A673 (cell line): Measurements from ENCODE around the gene ADGRA1. TPM values are rescaled to one million over a fixed set of nuclear protein-coding genes. Genes with fewer than 3 reads are reported as not detected.

Experiments used
- BruUV-seq: library from RNA; stranded (reverse); fragments of 400-500 nt; replicated peaks from 2 replicates; lab custom pipeline; 2021; lab: Mats Ljungman, UMichigan
- CTCF ChIA-PET: fragments of 300-600 bp; sonication (Branson Sonifier 250); formaldehyde crosslinking; loops from one replicate; lab custom pipeline; 2022; ENCODE audit warnings: antibody characterized with exemption; lab: Charles Lee
- POLR2A ChIA-PET: fragments of 300-600 bp; sonication (Branson Sonifier 250); formaldehyde crosslinking; loops from one replicate; lab custom pipeline; 2022; ENCODE audit warnings: antibody characterized with exemption; ENCODE audit not compliant: low non-redundant PET; lab: Charles Lee
- DNase-seq: peaks from one replicate; pipeline ENCODE4 v3.0.0-alpha.2; 2015; ENCODE audit warnings: low spot score
- H3K27ac ChIP-seq: fragments of 200-600 bp; sonication (generic); 2 replicates; pipeline ENCODE4 v1.5.1; 2016; ENCODE audit warnings: mixed run types, low read depth, mild to moderate bottlenecking, mixed read lengths, antibody characterized with exemption, low read length; ENCODE audit not compliant: poor library complexity, severe bottlenecking
- H3K27me3 ChIP-seq: fragments of 200-600 bp; sonication (generic); replicated peaks from 2 replicates; pipeline ENCODE4 v1.6.1; 2017; ENCODE audit warnings: mixed run types, low read depth, mild to moderate bottlenecking, mixed read lengths, antibody characterized with exemption, low read length; ENCODE audit not compliant: insufficient read depth, poor library complexity
- H3K36me3 ChIP-seq: fragments of 200-600 bp; sonication (generic); 2 replicates; pipeline ENCODE4 v1.6.1; 2016; ENCODE audit warnings: mixed run types, mild to moderate bottlenecking, mixed read lengths, antibody characterized with exemption, low read length; ENCODE audit not compliant: insufficient read depth, poor library complexity, severe bottlenecking
- H3K4me1 ChIP-seq: fragments of 200-600 bp; sonication (generic); 2 replicates; pipeline ENCODE4 v1.6.1; 2017; ENCODE audit warnings: mixed run types, mild to moderate bottlenecking, mixed read lengths, antibody characterized with exemption, low read length; ENCODE audit not compliant: insufficient read depth, poor library complexity, severe bottlenecking
- H3K4me3 ChIP-seq: fragments of 200-600 bp; sonication (generic); 2 replicates; pipeline ENCODE4 v1.5.1; 2016; ENCODE audit warnings: low read depth, mixed run types, mild to moderate bottlenecking, mixed read lengths, low read length; ENCODE audit not compliant: poor library complexity, severe bottlenecking
- H3K9me3 ChIP-seq: fragments of 200-600 bp; sonication (generic); 2 replicates; pipeline ENCODE4 v1.6.1; 2016; ENCODE audit warnings: mixed run types, low read depth, mild to moderate bottlenecking, mixed read lengths, antibody characterized with exemption, low read length; ENCODE audit not compliant: poor library complexity, severe bottlenecking
- EZH2 ChIP-seq: fragments of 200-600 bp; sonication (generic); IDR thresholded peaks from 2 replicates; pipeline ENCODE4 v1.6.1; 2017; ENCODE audit warnings: borderline replicate concordance, low read depth, mild to moderate bottlenecking, mixed read lengths, antibody characterized with exemption, low read length; ENCODE audit not compliant: poor library complexity, severe bottlenecking
- intact Hi-C: fragments of 100-400 bp; cut with micrococcal nuclease; formaldehyde crosslinking; loops from one replicate; pipeline ENCODE4 v1.10.0; 2022; ENCODE audit not compliant: unreplicated experiment
- total RNA-seq: library from RNA; stranded (reverse); gene quantifications from 2 replicates; pipeline ENCODE4 v1.2.3, GENCODE V29; 2021
- TF ChIP-seq, protein P1 (sequence below): fragments of 300-800, 200-600 bp; sonication (generic); conservative IDR thresholded peaks from 2 replicates; pipeline ENCODE4 v1.5.1; 2017; ENCODE audit warnings: low read depth, mild to moderate bottlenecking, antibody characterized with exemption, low read length, moderate library complexity, mixed read lengths

The ADGRA1 gene
- total RNA-seq, 1 experiment from 2014 or later = 0.82 TPM

DNA sequence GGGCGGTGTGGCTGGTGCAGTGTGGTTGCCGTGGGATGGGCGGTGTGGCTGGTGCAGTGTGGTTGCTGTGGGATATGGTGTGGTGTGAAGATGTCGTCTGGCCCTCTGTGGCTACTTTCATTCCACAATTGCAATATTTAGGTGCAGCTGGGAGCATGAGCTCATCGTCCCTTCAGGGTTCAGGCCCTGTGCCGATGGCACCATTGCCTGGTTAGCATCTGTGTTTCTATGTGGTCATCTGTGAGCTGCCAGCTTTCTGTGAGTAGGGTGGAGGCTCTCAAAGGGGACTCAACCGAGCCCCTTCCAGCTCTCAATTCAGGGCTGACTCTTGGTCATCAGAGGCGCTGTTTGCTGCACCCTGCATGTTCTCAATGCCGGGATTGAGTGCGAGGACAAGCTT is 3.6 kb downstream of the ADGRA1 start:
- Histone ChIP-seq H3K4me1 (no peaks in the 10 kb centered on the region), H3K27me3 (peaks cover 38% of the 10 kb centered on the region), H3K36me3 (no peaks in the 10 kb centered on the region), H3K27ac (no peak overlapping the region), H3K4me3 (no peak overlapping the region), H3K9me3 (no peaks in the 10 kb centered on the region)
- intact Hi-C loops = no loop called here
- no peak for TF ChIP-seq EZH2
- TF ChIP-seq, protein P1, sequence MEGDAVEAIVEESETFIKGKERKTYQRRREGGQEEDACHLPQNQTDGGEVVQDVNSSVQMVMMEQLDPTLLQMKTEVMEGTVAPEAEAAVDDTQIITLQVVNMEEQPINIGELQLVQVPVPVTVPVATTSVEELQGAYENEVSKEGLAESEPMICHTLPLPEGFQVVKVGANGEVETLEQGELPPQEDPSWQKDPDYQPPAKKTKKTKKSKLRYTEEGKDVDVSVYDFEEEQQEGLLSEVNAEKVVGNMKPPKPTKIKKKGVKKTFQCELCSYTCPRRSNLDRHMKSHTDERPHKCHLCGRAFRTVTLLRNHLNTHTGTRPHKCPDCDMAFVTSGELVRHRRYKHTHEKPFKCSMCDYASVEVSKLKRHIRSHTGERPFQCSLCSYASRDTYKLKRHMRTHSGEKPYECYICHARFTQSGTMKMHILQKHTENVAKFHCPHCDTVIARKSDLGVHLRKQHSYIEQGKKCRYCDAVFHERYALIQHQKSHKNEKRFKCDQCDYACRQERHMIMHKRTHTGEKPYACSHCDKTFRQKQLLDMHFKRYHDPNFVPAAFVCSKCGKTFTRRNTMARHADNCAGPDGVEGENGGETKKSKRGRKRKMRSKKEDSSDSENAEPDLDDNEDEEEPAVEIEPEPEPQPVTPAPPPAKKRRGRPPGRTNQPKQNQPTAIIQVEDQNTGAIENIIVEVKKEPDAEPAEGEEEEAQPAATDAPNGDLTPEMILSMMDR = no peak
- BruUV-seq = no TSS peak
- DNase-seq = no peak
- POLR2A ChIA-PET = interaction anchor here (0.6 kb wide), 1 partner anchor 18 kb away, joined by 3 read pairs; no protein-coding TSS in a partner anchor
- CTCF ChIA-PET = no interaction called here

DNA sequence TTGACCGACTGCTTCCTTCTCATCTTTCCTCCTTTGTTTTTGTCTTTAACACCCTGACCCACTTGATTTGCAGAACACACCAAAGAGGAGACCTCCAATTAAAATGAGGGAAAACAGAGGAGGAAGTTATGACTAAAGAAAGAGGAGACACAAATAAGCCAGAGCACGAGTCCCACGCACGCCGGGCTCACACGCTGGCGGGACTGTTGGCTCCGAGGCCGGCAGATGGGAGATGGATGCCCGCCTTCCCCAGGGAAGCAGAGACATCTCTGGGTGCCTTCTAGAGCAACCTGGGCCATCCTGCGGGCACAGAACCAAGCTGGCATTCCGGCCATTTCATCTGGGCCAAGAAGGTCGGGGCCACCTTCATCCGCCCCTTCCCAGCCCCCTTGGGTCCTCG is 5.6 kb downstream of the ADGRA1 start:
- POLR2A ChIA-PET = no interaction called here
- CTCF ChIA-PET = no interaction called here
- TF ChIP-seq, protein P1 = no peak
- TF ChIP-seq EZH2 = no peak
- no peak overlapping the region for H3K4me3 ChIP-seq
- H3K9me3 ChIP-seq = no peaks in the 10 kb centered on the region
- H3K27me3 ChIP-seq = peaks cover 18% of the 10 kb centered on the region
- no peaks in the 10 kb centered on the region for H3K36me3 ChIP-seq
- H3K4me1 ChIP-seq = no peaks in the 10 kb centered on the region
- DNase-seq = no peak
- BruUV-seq = no TSS peak
- intact Hi-C loops = no loop called here
- H3K27ac ChIP-seq = no peak overlapping the region

DNA sequence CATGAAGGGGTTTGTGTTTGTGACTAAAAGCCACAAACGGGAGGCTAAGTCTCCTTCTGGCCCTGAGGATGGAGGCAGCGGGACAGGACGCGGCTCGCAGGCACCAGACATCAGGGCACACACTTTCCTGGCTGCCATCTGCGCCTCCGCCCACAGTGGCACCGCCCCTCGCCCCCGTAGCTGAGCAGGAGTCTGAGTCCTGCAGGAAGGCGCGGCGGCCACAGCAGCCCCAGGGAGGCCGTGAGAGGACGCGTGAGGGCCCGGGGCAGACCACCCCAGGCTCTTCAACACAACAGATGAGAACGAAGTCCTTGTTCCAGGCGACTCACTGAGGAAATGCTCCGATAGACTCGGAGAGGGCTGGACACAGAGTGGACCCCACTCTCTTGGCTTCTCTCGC is 6.6 kb downstream of the ADGRA1 start:
- TF ChIP-seq, protein P1 = no peak
- TF ChIP-seq EZH2 = no peak
- intact Hi-C loops = no loop called here
- no peak for DNase-seq
- ChIA-PET CTCF (no interaction called here), POLR2A (no interaction called here)
- Histone ChIP-seq H3K36me3 (no peaks in the 10 kb centered on the region), H3K4me3 (no peak overlapping the region), H3K27me3 (peaks cover 8% of the 10 kb centered on the region), H3K27ac (no peak overlapping the region), H3K4me1 (no peaks in the 10 kb centered on the region), H3K9me3 (no peaks in the 10 kb centered on the region)
- BruUV-seq = no TSS peak
